Stimulated activated CD8-positive, alpha-beta memory T cell treated with anti-CD3 and anti-CD28 coated beads, Interleukin-15, amount 100 ng/mL, for 1 hour (primary cell): Measurements from ENCODE around the gene MYH13.

Experiments used
- DNase-seq: peaks from one replicate; pipeline ENCODE4 v3.0.0-alpha.2; 2020; ENCODE audit warnings: low read depth

Gene MYH13

GRCh38 chr17:10344816-10345215, 28.0 kb downstream of the MYH13 start:
- DNase-seq: no peak

GRCh38 chr17:10339051-10339450, 33.8 kb downstream of the MYH13 start:
- DNase-seq: no peak

GRCh38 chr17:10337976-10338375, 34.8 kb downstream of the MYH13 start:
- no peak for DNase-seq

- no peak for DNase-seq
Observed at GRCh38 chr17:10337136-10337535, 35.7 kb downstream of the MYH13 start.

GRCh38 chr17:10336393-10336792, 36.4 kb downstream of the MYH13 start:
- DNase-seq: no peak

- DNase-seq: no peak
Observed at GRCh38 chr17:10332515-10332914, 40.3 kb downstream of the MYH13 start.

- DNase-seq: no peak
Observed at GRCh38 chr17:10328971-10329923, 43.6 kb downstream of the MYH13 start.

GRCh38 chr17:10328206-10328605, 44.6 kb downstream of the MYH13 start:
- no peak for DNase-seq

- DNase-seq: peak; percentile 50
Observed at GRCh38 chr17:10327640-10328039, 45.2 kb downstream of the MYH13 start.

- no peak for DNase-seq
Observed at GRCh38 chr17:10325031-10325695, 47.6 kb downstream of the MYH13 start.

GRCh38 chr17:10323812-10324610, 48.8 kb downstream of the MYH13 start:
- DNase-seq: no peak

- no peak for DNase-seq
Observed at GRCh38 chr17:10318535-10318934, 54.3 kb downstream of the MYH13 start.

- no peak for DNase-seq
Observed at GRCh38 chr17:10317543-10317834, 55.3 kb downstream of the MYH13 start.

GRCh38 chr17:10316801-10317542, 55.8 kb downstream of the MYH13 start:
- DNase-seq: no peak

GRCh38 chr17:10314329-10314728, 58.5 kb downstream of the MYH13 start:
- DNase-seq: no peak

GRCh38 chr17:10313037-10313672, 59.7 kb downstream of the MYH13 start:
- DNase-seq: no peak

GRCh38 chr17:10311131-10311530, 61.7 kb downstream of the MYH13 start:
- no peak for DNase-seq

GRCh38 chr17:10309003-10309974, 63.5 kb downstream of the MYH13 start:
- no peak for DNase-seq

- DNase-seq: no peak
Observed at GRCh38 chr17:10306585-10306984, 66.2 kb downstream of the MYH13 start.

GRCh38 chr17:10305398-10305797, 67.4 kb downstream of the MYH13 start:
- no peak for DNase-seq
